HK-2 (cell line): ENCODE data around the gene BTRC.

Source experiments
- DNase-seq: peaks from one replicate; pipeline ENCODE4 v3.0.0-alpha.2; 2018; ENCODE audit not compliant: unreplicated experiment

BTRC gene

GRCh38 chr10:101535949-101536348 lies 182.0 kb downstream of the BTRC start:
- no peak for DNase-seq

DNA sequence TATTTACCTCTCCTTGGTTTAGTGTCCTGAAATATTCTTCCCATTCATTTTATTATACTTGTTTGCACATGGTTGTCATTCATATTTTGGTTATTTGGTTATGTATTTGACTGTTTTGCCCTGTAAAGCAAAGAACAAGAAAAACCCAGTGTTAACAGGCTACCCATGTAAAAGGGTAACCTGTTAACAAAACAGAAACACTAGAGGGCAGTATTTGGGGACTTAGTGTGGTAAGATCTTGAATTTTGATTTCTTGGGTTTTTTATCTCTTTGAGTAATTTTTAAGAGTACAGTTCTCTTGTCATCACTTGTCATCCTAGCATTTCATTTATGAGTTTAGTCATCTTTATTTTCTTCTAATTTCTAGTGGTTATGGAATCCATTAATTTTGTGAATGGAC lies 182.8 kb downstream of the BTRC start:
- no peak for DNase-seq

GRCh38 chr10:101538446-101538845 lies 184.5 kb downstream of the BTRC start:
- DNase-seq: no peak

GRCh38 chr10:101545898-101546297 lies 191.9 kb downstream of the BTRC start:
- DNase-seq: no peak

GRCh38 chr10:101550965-101551364 lies 197.0 kb downstream of the BTRC start:
- no peak for DNase-seq

DNA sequence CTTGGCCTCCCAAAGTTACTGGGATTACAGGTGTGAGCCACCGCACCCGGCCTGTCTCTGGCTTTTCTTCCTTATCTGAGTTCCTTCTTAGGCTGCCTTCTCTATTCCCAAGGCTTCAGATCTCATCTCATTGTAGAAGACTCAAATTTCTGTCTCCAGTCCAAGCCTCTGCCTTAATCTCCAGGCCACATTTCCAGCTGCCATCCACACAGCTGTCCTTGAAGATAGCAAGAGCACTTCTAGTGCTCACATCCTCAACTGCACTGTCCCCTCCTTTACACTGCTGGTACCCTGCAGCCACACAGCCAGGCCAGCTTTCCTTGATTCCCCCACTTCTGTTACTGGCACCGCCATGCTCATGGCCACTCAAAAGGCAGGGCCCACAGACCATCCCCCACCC lies 198.5 kb downstream of the BTRC start:
- no peak for DNase-seq

DNA sequence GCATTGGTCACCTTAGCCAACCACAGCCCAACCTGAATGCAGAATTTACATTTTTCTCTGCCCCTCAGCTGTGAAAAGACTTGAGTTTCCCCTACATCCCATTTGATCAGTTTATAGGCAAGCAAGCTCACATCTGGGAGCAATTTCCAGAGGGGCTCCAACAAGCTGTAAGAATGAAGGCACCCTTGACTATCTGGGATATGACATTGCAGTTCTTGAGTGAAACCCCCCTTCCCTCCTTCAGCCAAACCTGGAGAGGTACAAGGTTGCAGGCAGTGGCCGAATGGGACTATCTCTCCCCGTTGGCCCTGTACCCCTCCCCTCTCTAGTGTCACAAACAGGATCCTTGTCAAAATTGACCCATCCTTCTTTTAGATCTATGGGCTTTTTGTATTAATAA lies 203.6 kb downstream of the BTRC start:
- DNase-seq: no peak

DNA sequence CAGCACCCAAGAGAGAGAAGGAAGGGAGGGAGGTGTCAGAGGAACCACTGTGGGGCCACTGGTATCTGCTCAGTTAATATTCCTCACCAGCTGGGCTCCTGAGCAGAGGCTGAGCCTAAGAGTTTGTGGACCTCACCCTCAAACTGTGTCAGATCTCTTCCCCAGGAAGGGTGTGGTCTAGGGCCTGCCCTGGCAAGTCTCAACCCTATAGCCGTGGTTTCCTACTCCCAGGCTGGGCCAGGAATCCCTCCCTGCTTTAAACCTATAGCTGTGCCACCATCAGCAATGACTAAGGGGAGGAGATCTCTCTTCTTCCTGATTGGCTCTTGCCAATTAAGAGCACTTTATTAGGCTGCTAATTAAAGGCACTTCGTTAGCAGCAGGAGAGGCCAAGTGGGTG lies 204.2 kb downstream of the BTRC start:
- DNase-seq: no peak

DNA sequence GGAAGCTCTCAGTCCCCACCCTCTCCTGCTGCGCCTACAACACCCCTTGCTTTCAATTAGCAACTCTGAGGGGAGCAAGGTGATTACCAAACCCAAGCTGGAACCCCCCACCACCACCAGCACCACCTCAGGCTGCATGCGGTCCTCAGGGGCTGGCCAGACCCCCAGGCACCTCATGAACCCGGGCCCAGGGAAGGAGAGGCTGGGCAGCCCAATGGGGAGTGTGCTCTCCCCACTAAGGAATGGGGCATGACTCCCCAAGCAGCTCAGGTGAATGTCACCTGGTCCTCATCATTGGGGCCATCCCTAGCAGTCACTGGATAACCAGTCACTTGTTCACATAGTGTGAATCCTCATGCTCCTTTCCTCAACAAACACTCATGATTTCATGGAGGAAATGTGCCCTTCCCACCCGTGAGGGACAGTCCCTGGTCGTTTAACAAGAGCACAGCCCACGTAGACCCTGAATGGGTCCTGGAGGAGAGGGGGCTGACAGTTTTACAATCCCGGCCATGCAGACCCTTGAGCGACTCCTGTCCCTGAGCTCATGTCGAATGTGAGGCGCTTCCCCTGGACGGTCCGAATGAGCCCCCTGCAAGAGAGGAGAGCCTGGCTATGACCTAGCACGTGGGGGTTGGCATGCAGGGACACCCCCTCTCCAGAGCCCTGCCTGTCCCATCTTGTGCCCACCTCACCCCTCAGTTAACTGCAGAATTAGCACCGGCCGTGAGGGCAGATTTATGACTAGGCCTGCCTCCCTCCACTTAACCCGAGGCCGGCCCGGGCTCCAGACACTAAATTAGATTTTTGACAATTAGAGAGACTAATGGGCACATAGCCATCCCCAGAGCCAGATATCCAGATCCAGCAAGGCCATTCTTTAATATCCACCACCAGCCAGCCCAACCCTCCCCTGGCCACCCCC lies 205.0 kb downstream of the BTRC start:
- no peak for DNase-seq

DNA sequence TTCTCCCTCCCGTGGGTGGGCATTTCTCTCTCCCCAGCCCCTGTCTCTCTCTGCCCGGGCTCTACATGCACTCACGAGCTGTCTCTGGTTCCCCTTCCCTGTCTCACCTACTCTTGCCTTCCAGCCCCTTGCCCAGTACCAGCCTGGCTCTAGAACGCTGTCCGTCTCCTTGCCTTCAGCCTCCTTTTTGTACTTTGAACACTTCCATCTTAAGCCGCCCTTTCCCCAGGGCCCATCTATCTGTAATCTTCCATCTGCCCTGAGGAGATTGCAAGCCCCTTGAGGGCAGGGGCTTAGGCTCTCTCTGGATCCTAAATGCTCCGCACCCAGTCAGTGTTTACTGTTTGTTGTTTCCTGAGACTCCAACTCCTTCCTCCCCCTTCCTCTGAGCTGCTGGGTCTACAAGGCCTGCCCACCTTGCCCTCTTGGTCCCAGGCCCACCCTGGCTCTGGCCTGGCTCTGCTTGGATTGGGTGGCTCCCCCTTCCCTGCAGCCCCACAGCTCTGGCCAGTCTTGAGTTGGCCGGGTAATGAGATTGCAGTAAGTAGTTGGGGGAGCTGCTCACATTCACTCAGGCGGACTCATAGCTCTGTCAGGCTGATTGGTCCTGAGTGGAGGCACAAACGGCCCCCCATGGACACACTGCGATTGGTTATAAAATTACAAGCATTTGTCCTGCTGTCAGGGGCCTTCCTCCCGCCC lies 205.8 kb downstream of the BTRC start:
- no peak for DNase-seq

GRCh38 chr10:101560298-101561067 lies 206.5 kb downstream of the BTRC start:
- DNase-seq: no peak

DNA sequence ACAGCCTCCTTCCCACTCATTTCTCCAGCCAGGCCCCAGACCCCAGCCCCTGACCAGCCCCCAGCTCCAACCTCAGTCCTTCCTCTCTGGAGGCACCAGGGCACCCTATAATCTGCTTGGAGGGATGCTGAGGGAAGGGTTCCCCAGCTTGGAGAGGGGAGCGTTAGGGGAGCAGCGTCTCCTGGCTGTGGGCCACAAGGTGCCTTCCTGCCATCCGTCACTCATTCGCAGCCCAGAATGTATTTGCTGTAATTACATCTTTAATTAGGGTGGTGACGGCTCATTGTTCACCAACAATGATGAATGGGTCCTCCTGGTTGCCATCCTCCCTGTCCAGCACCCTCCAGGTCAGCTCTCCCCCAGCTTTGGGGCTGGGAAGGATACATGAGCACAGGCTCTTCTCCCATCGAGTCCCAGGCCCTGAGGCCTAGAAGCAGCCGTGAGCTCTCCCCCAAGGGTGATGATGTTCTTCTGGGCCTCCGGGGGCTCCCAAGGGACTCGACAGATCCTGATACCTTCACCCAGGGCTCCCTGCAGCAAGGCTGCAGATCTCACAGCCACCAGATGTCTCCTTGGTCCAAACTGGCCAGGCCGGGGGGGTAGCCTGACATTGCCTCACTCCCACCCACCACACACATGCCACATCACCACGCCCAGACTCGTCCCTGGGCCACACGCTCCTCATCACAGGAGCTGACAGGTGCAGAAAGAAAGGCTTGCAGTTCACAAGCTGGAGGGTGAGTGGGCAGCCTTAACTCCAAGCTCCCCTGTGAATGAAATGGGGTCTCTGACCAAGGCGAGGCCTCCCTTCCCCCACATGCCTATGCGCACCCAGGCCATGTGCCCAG lies 207.3 kb downstream of the BTRC start:
- no peak for DNase-seq

- no peak for DNase-seq
Observed at GRCh38 chr10:101562231-101562630, 208.3 kb downstream of the BTRC start.

DNA sequence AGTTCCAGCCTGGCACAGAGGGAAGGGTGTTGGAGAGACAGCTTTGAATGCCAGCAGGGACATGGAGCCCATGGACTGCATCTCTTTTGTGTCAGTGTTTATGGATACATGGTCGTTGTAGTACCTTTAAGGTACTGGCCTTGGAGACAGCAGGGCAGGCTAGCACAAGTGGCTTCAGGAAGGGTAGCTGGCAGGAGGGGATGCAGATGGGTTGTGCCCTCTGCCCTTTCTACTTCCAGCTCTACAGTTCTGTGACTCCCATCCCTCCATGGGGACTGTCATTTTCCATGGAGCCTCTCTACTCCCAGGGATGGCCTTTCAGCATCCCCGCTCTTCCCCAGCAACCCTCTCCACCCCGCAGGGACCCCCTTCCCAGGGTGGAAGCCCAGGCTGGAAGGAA lies 209.0 kb downstream of the BTRC start:
- DNase-seq: no peak

DNA sequence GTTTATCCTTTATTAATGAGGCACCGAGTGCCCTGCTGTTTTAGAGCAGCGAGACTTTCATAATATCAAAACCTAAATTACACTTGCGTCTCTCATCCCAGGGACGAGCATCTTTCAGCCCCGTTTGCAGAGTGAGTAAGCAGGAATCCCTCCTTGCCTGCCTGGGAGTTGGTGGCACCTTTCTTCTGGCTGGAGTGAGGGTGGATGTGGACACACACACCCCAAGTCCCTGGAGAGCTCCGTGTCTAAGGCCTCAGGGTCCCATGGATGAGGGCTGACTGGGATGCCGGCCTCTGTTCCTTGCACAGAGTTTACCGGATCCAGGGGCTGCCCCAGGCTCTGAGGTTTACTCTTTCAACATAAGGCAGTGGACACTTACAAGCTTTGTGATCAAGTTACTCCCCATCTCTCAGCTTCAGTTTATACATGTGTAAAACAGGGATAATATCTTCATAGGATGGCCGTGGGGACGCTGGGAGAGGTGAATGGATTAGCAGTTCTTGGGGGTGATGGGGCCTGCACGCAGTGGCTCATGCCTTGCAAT lies 209.6 kb downstream of the BTRC start:
- no peak for DNase-seq

- DNase-seq: no peak
Observed at GRCh38 chr10:101564490-101564991, 210.6 kb downstream of the BTRC start.

GRCh38 chr10:101565370-101565900 lies 211.5 kb downstream of the BTRC start:
- DNase-seq: no peak

GRCh38 chr10:101565936-101566332 lies 212.0 kb downstream of the BTRC start:
- no peak for DNase-seq

- no peak for DNase-seq
Observed at GRCh38 chr10:101566333-101567164, 212.6 kb downstream of the BTRC start.
